ENCODE measurements around the gene MGLL. TPM values are rescaled to one million over a fixed set of nuclear protein-coding genes. Genes with fewer than 3 reads are reported as not detected.

MGLL gene
- total RNA-seq, 2 experiments from 2014 or later, result 19.2 to 21.6 TPM

GRCh38 chr3:127689266-127689860 is 133.0 kb downstream of the MGLL start:
- ChIA-PET POLR2A (no interaction called here), CTCF (ENCODE audit: unreplicated experiment) (no interaction called here)
- no peaks in the 10 kb centered on the region for H3K9me2 ChIP-seq (ENCODE audit: insufficient read depth, low read length)
- no peak overlapping the region for H2AFZ ChIP-seq (ENCODE audit: low read length)
- H3K27ac ChIP-seq (ENCODE audit: low read depth, low read length, poor library complexity, severe bottlenecking), result no peak overlapping the region
- DNase-seq (ENCODE audit: low spot score), result no peak
- H3K79me2 ChIP-seq (ENCODE audit: insufficient read depth, low read depth, low read length), result no peaks in the 10 kb centered on the region
- no TSS peak for BruUV-seq (replicated peaks)
- H3K4me2 ChIP-seq (ENCODE audit: low read length), result no peak overlapping the region
- H3K4me1 ChIP-seq (ENCODE audit: insufficient read depth, low read length, poor library complexity, severe bottlenecking), result peaks cover 4% of the 10 kb centered on the region
- no peaks in the 10 kb centered on the region for H4K20me1 ChIP-seq (ENCODE audit: insufficient read depth, low read length)
- no peak overlapping the region for H3K4me3 ChIP-seq (ENCODE audit: low read depth, low read length, poor library complexity, severe bottlenecking)
- H3K36me3 ChIP-seq (ENCODE audit: insufficient read depth, low read length), result peaks cover 25% of the 10 kb centered on the region; the same call in 1 of the 2 replicates
- intact Hi-C loops (cut with micrococcal nuclease; ENCODE audit: unreplicated experiment), result no loop called here
- TF ChIP-seq CTCF (conservative IDR thresholded peaks at IDR 0.05; ENCODE audit: low read length) (no peak), EZH2phosphoT487 (IDR thresholded peaks at IDR 0.05; ENCODE audit: borderline replicate concordance, low read depth, low read length) (no peak)
- H3K9me3 ChIP-seq (ENCODE audit: low read length), result 0 out of 2 replicates have a peak, but pooled peaks cover 10% of the 10 kb centered on the region

DNA sequence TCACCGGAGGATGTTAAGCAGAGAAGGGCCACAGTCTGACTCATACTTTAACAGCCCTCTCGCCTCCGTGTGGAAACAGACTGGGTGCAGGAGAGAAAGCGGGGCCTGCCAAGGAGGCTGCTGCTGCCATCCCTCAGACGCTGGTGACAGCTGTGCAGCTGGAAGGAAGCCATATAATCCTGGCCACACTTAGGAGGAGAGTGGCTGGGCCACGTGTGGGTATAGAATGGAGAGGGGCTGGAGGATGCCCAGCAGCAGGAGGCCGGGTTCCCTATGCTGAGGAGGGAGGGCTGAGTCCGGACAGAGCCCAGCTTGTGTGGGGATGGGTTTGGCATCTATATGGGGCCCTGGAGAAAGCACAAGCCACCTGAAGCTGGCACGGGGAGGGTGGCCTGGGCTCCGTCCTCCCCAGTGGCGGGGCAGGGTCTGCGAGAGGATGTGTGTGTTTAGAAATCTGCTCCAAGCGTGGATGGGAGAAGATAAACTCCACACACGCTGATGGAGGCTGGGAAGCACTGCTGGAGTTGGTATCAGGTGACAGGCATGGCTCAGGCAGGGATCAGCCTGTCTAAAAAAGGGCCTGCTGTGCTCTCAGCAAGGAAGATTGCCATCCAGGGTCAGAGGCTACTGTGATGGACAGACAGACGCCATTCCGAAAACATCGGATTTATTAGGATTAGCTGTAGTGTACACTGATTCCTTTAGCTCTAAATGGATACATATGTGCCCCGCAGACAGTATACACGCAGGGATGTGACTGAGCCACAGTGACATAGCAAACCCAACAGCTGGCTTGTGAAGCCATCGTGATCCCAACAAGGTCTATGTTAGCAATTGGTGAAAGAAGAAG is 133.7 kb downstream of the MGLL start:
- Histone ChIP-seq H4K20me1 (ENCODE audit: insufficient read depth, low read length) (no peaks in the 10 kb centered on the region), H2AFZ (ENCODE audit: low read length) (no peak overlapping the region), H3K36me3 (ENCODE audit: insufficient read depth, low read length) (peaks cover 21% of the 10 kb centered on the region; the same call in 1 of the 2 replicates), H3K79me2 (ENCODE audit: insufficient read depth, low read depth, low read length) (no peaks in the 10 kb centered on the region), H3K9me2 (ENCODE audit: insufficient read depth, low read length) (no peaks in the 10 kb centered on the region), H3K4me1 (ENCODE audit: insufficient read depth, low read length, poor library complexity, severe bottlenecking) (peaks cover 4% of the 10 kb centered on the region), H3K27ac (ENCODE audit: low read depth, low read length, poor library complexity, severe bottlenecking) (no peak overlapping the region), H3K4me2 (ENCODE audit: low read length) (no peak overlapping the region), H3K9me3 (ENCODE audit: low read length) (0 out of 2 replicates have a peak, but pooled peaks cover 10% of the 10 kb centered on the region), H3K4me3 (ENCODE audit: low read depth, low read length, poor library complexity, severe bottlenecking) (no peak overlapping the region)
- no TSS peak for BruUV-seq (replicated peaks)
- DNase-seq (ENCODE audit: low spot score), result no peak
- intact Hi-C loops (cut with micrococcal nuclease; ENCODE audit: unreplicated experiment), result no loop called here
- POLR2A ChIA-PET, result no interaction called here
- CTCF ChIA-PET (ENCODE audit: unreplicated experiment), result no interaction called here
- no peak for TF ChIP-seq EZH2phosphoT487 (IDR thresholded peaks at IDR 0.05; ENCODE audit: borderline replicate concordance, low read depth, low read length)
- no peak for TF ChIP-seq CTCF (conservative IDR thresholded peaks at IDR 0.05; ENCODE audit: low read length)

DNA sequence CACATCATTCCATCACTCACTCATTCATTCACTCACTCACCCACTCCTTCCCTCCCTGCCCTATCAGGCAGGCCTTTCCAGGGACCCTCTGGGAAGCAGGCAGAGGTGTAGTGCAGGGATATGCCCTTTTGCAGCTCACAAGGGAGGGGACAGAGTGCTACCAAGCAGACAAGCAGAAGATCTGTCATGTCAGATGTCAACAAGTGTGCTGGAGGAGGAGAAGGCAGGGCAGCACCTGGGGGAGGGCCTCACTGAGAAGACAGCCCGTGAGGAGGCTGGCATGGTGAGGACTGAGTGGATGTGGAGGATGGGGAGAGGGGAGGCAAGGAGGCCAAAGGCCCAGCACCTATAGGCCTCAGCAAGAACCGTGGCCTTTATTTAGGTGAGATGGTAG is 134.3 kb downstream of the MGLL start:
- no peaks in the 10 kb centered on the region for H4K20me1 ChIP-seq (ENCODE audit: insufficient read depth, low read length)
- peaks cover 4% of the 10 kb centered on the region for H3K4me1 ChIP-seq (ENCODE audit: insufficient read depth, low read length, poor library complexity, severe bottlenecking)
- H3K9me2 ChIP-seq (ENCODE audit: insufficient read depth, low read length), result no peaks in the 10 kb centered on the region
- BruUV-seq (replicated peaks), result no TSS peak
- no peaks in the 10 kb centered on the region for H3K79me2 ChIP-seq (ENCODE audit: insufficient read depth, low read depth, low read length)
- H2AFZ ChIP-seq (ENCODE audit: low read length), result no peak overlapping the region
- peaks cover 15% of the 10 kb centered on the region; the same call in 1 of the 2 replicates for H3K36me3 ChIP-seq (ENCODE audit: insufficient read depth, low read length)
- H3K27ac ChIP-seq (ENCODE audit: low read depth, low read length, poor library complexity, severe bottlenecking), result no peak overlapping the region
- no peak overlapping the region for H3K4me2 ChIP-seq (ENCODE audit: low read length)
- no peak overlapping the region for H3K4me3 ChIP-seq (ENCODE audit: low read depth, low read length, poor library complexity, severe bottlenecking)
- intact Hi-C loops (cut with micrococcal nuclease; ENCODE audit: unreplicated experiment), result no loop called here
- TF ChIP-seq EZH2phosphoT487 (IDR thresholded peaks at IDR 0.05; ENCODE audit: borderline replicate concordance, low read depth, low read length) (no peak), CTCF (conservative IDR thresholded peaks at IDR 0.05; ENCODE audit: low read length) (no peak)
- H3K9me3 ChIP-seq (ENCODE audit: low read length), result 0 out of 2 replicates have a peak, but pooled peaks cover 10% of the 10 kb centered on the region
- ChIA-PET POLR2A (no interaction called here), CTCF (ENCODE audit: unreplicated experiment) (no interaction called here)
- no peak for DNase-seq (ENCODE audit: low spot score)

Data from OCI-LY7 (cell line).